ENCODE measurements around the gene RUFY1. TPM values are rescaled to one million over a fixed set of nuclear protein-coding genes. Genes with fewer than 3 reads are reported as not detected.
A peak's percentile ranks its signal among the peaks of the same experiment; 100 is the strongest.
"Not testable (repeated sequence)": the region's sequence is repeated elsewhere in the genome, so short reads cannot be mapped to it uniquely, and the experiment has no call there.

Gene RUFY1
- total RNA-seq: 56.7 TPM
- long read RNA-seq, transcript RUFY1-201 (18 exons, 2,646 nt): major isoform, 66 of 110 reads
- long read RNA-seq, transcript RUFY1-204 (17 exons, 2,642 nt): minor isoform, 7 of 110 reads
- long read RNA-seq, partial matches to known transcripts: 4 of 110 reads
- long read RNA-seq, other reads (novel, unspliced or antisense): 28 of 110 reads

DNA sequence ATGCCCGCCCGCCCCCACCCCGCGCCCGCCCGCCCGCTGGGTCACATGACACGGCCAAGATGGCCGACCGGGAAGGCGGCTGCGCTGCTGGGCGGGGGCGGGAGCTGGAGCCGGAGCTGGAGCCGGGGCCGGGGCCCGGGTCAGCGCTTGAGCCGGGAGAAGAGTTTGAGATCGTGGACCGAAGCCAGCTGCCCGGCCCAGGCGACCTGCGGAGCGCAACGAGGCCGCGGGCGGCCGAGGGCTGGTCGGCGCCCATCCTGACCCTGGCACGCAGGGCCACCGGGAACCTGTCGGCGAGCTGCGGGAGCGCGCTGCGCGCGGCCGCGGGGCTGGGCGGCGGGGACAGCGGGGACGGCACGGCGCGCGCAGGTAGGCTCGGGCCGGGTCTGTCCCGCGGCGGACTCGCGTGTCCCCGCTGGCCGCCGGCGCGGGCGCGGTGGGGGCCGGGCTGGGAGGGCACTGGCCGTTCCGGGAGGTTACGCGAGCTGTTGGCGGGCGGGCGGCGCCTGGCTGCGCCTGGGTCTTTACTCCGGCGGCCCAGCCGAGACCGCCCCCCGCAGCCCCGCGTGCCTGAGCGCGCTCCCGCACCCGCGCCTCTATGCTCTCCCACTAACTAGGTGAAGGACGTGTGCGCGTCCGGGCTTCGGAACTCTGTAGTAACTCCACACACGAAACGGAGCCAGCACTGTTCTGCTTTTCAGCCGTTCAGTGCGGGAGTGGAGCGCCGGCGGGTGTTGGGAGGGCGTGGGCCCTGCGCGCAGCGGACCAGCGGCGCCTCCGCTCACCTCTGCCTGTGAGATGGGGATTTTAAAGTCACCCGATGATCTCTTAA lies at the start of gene RUFY1:
Gene RUFY1, plus strand, starts transcription at position 44 of the 832 bp plus-strand sequence. Its CDS starts 16 bp downstream, at position 60.
- intact Hi-C loops (cut with DNase I): no loop called here
- no peaks in the 10 kb centered on the region for H3K36me3 ChIP-seq
- ATAC-seq: peak; percentile 95

GRCh38 chr5:179501997-179502396 lies 48.4 kb upstream of the RUFY1 start:
- DNase-seq, H3K9me3 ChIP-seq, H3K27me3 ChIP-seq, ATAC-seq, H3K4me3 ChIP-seq, H3K27ac ChIP-seq, H3K36me3 ChIP-seq, H3K4me1 ChIP-seq: not testable (repeated sequence)
- intact Hi-C loops (cut with DNase I): loop anchor here (10.0 kb wide), 1 partner anchor 83 kb away; no protein-coding TSS in a partner anchor

More for the DNA sequence above, at the start of gene RUFY1:
- Histone ChIP-seq H3K9me3 (no peaks in the 10 kb centered on the region), H3K27me3 (no peaks in the 10 kb centered on the region), H3K4me1 (peaks cover 10% of the 10 kb centered on the region), H3K4me3 (peak within 1 kb of the TSS; percentile 69), H3K27ac (peak within 1 kb of the TSS; percentile 97)
- TF ChIP-seq, protein P1, sequence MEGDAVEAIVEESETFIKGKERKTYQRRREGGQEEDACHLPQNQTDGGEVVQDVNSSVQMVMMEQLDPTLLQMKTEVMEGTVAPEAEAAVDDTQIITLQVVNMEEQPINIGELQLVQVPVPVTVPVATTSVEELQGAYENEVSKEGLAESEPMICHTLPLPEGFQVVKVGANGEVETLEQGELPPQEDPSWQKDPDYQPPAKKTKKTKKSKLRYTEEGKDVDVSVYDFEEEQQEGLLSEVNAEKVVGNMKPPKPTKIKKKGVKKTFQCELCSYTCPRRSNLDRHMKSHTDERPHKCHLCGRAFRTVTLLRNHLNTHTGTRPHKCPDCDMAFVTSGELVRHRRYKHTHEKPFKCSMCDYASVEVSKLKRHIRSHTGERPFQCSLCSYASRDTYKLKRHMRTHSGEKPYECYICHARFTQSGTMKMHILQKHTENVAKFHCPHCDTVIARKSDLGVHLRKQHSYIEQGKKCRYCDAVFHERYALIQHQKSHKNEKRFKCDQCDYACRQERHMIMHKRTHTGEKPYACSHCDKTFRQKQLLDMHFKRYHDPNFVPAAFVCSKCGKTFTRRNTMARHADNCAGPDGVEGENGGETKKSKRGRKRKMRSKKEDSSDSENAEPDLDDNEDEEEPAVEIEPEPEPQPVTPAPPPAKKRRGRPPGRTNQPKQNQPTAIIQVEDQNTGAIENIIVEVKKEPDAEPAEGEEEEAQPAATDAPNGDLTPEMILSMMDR (IDR thresholded peaks at IDR 0.05): no peak
- peak; percentile 94 for DNase-seq

DNA sequence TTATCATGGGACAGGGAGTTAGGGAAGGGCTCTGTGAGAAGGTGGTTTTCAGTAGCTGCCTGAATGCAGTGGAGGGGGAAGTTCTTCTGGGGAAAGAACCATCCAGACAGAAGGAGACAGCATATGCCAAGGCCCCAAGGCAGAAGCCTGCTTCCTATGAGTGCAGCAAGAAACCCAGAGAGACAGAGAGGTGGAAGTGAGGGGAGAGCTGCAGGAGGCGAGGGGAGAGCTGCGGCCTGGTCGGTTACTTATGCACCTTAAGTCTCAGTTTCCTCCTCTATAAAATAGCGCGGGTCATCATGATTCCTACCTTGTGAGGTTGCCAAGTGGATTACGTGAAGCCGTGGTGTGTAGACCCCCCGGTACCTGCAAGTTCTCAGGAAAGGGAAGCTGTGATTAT lies 47.9 kb upstream of the RUFY1 start:
- not testable (repeated sequence) for ATAC-seq, H3K36me3 ChIP-seq, H3K4me1 ChIP-seq, H3K27me3 ChIP-seq, H3K9me3 ChIP-seq, DNase-seq, H3K4me3 ChIP-seq, H3K27ac ChIP-seq
- intact Hi-C loops (cut with DNase I): loop anchor here (10.0 kb wide), 1 partner anchor 82 kb away; no protein-coding TSS in a partner anchor

- TF ChIP-seq, protein P1 (IDR thresholded peaks at IDR 0.05): no peak
- Histone ChIP-seq H3K4me1 (no peaks in the 10 kb centered on the region), H3K27ac (no peak overlapping the region), H3K27me3 (no peaks in the 10 kb centered on the region), H3K9me3 (no peaks in the 10 kb centered on the region), H3K36me3 (no peaks in the 10 kb centered on the region), H3K4me3 (no peak overlapping the region)
- DNase-seq (no peak), ATAC-seq (no peak)
- intact Hi-C loops (cut with DNase I): loop anchor here (10.0 kb wide), 1 partner anchor 81 kb away; no protein-coding TSS in a partner anchor
Observed at GRCh38 chr5:179504191-179504590, 46.2 kb upstream of the RUFY1 start.

DNA sequence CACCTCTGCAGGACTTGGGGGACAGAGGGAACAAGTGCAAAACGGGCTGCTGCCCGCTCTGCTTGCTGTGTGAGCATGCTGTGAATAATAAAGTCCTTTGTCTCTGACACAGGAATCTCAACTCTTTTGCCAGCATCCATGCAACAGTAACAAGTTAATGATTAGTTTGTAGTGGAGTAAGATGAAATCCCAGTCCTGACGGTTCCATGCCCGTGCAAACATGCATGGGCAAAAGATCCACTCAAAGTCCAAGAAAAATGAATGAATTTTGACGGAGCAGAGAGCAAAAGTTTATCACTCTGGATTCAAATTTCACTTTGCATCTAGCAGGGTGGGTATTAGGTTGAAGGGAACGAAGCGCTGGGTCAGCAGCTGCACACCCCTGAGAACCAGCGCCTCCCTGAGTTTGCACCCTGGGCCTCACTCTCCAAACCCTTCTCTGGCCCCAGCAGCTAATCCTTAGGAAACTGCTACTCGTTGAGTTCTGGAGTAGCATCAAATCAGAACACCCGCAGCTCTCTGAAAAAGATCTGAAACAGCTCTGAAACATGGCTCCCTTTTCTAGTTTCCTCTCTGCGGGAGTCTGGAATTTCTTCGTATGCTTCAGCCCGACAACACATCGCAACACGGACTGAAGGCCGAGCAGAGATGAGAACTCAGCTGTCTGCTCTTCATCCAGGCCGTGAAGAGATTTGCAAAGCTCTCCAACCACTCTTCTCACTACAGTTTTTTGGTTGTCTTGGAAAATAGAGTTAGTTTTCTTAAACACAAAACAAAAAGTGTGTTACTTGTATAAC lies 45.6 kb upstream of the RUFY1 start:
- H3K4me3 ChIP-seq: no peak overlapping the region
- TF ChIP-seq, protein P1 (IDR thresholded peaks at IDR 0.05): no peak
- no peaks in the 10 kb centered on the region for H3K9me3 ChIP-seq
- no peaks in the 10 kb centered on the region for H3K36me3 ChIP-seq
- intact Hi-C loops (cut with DNase I): loop anchor here (10.0 kb wide), 1 partner anchor 80 kb away; no protein-coding TSS in a partner anchor
- DNase-seq (no peak), ATAC-seq (no peak)
- H3K4me1 ChIP-seq: no peaks in the 10 kb centered on the region
- H3K27me3 ChIP-seq: no peaks in the 10 kb centered on the region
- no peak overlapping the region for H3K27ac ChIP-seq

DNA sequence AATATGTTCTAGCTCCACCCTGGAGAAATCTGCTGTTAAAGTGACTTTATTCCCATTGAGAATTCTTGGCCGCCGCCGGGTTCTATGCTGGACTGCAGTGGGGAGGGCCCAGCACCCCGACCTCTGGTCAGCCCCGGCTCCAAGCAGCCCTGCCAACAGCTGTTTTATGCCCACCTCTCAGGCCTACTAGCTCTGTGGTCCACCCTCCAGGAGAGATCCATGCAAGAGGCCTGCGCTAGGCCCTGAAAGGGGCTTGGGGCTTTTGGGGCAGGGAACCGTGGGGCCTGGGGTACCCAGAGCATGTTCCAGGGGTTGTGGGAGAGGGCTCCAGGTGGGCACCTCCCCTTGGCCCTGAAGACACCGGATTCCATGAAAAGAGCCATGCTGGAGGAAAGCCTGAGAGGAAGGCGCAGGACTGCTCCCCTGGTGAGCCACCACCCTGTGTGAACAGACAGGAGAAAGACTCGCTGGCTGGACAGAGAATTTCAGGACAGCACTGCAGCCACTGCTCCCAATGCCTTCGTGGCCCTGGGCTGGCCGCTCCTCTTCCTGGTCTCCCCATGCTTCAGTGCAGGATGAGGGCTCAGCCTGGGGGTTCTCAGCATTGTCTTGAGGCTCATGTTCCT lies 44.6 kb upstream of the RUFY1 start:
- Histone ChIP-seq H3K27me3 (no peaks in the 10 kb centered on the region), H3K4me1 (no peaks in the 10 kb centered on the region), H3K27ac (no peak overlapping the region), H3K4me3 (no peak overlapping the region), H3K9me3 (no peaks in the 10 kb centered on the region), H3K36me3 (no peaks in the 10 kb centered on the region)
- intact Hi-C loops (cut with DNase I): loop anchor here (10.0 kb wide), 1 partner anchor 79 kb away; no protein-coding TSS in a partner anchor
- TF ChIP-seq, protein P1 (IDR thresholded peaks at IDR 0.05): no peak
- DNase-seq (no peak), ATAC-seq (peak; percentile 22)
